ENCODE results near the gene HIPK1. TPM values are rescaled to one million over a fixed set of nuclear protein-coding genes. Genes with fewer than 3 reads are reported as not detected.

HIPK1 gene
- total RNA-seq, 2 experiments from 2014 or later = 20.4 to 52.6 TPM

DNA sequence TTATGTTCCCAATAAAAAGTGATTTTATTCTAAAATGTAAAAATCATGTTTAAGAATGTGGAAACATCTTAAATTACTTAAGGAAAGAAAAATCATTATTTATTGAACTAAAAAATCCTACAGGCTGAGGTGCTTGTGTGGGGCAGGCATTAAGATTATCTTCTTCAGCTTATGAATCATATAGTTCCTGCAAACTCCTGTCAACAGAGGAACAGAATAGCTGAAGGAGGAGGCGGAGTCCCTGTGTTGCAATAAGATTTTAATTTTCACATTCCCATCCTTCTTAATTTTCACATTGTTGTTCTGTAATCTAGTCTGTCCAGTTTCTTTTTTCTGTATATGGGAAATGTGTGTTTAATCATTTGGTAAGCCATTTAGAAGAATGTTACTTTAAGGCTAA, 29.6 kb downstream of the HIPK1 start:
- Histone ChIP-seq H4K20me1 (ENCODE audit: insufficient read depth, low read length) (no peaks in the 10 kb centered on the region), H3K4me3 (ENCODE audit: low read depth, low read length, poor library complexity, severe bottlenecking) (no peak overlapping the region), H2AFZ (ENCODE audit: low read length) (no peak overlapping the region), H3K4me2 (ENCODE audit: low read length) (no peak overlapping the region), H3K4me1 (ENCODE audit: insufficient read depth, low read length, poor library complexity, severe bottlenecking) (no peaks in the 10 kb centered on the region), H3K36me3 (ENCODE audit: insufficient read depth, low read length) (peaks cover 96% of the 10 kb centered on the region), H3K27ac (ENCODE audit: low read depth, low read length, poor library complexity, severe bottlenecking) (no peak overlapping the region), H3K79me2 (ENCODE audit: insufficient read depth, low read depth, low read length) (no peaks in the 10 kb centered on the region), H3K9me3 (ENCODE audit: low read length) (no peaks in the 10 kb centered on the region), H3K9me2 (ENCODE audit: insufficient read depth, low read length) (no peaks in the 10 kb centered on the region)
- ChIA-PET CTCF (ENCODE audit: unreplicated experiment) (no interaction called here), POLR2A (interaction anchor here (1.1 to 2.1 kb wide), 2 partner anchors 10 to 12 kb away, joined by 3 to 7 read pairs; no protein-coding TSS in a partner anchor)
- no TSS peak for BruUV-seq (replicated peaks)
- no peak for DNase-seq (ENCODE audit: low spot score)
- intact Hi-C loops (cut with micrococcal nuclease; ENCODE audit: unreplicated experiment) = loop anchor here (5.0 kb wide), 1 partner anchor 126 kb away; no protein-coding TSS in a partner anchor
- TF ChIP-seq EZH2phosphoT487 (IDR thresholded peaks at IDR 0.05; ENCODE audit: borderline replicate concordance, low read depth, low read length) = no peak
- TF ChIP-seq, protein P1, sequence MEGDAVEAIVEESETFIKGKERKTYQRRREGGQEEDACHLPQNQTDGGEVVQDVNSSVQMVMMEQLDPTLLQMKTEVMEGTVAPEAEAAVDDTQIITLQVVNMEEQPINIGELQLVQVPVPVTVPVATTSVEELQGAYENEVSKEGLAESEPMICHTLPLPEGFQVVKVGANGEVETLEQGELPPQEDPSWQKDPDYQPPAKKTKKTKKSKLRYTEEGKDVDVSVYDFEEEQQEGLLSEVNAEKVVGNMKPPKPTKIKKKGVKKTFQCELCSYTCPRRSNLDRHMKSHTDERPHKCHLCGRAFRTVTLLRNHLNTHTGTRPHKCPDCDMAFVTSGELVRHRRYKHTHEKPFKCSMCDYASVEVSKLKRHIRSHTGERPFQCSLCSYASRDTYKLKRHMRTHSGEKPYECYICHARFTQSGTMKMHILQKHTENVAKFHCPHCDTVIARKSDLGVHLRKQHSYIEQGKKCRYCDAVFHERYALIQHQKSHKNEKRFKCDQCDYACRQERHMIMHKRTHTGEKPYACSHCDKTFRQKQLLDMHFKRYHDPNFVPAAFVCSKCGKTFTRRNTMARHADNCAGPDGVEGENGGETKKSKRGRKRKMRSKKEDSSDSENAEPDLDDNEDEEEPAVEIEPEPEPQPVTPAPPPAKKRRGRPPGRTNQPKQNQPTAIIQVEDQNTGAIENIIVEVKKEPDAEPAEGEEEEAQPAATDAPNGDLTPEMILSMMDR (conservative IDR thresholded peaks at IDR 0.05; ENCODE audit: low read length) = no peak

DNA sequence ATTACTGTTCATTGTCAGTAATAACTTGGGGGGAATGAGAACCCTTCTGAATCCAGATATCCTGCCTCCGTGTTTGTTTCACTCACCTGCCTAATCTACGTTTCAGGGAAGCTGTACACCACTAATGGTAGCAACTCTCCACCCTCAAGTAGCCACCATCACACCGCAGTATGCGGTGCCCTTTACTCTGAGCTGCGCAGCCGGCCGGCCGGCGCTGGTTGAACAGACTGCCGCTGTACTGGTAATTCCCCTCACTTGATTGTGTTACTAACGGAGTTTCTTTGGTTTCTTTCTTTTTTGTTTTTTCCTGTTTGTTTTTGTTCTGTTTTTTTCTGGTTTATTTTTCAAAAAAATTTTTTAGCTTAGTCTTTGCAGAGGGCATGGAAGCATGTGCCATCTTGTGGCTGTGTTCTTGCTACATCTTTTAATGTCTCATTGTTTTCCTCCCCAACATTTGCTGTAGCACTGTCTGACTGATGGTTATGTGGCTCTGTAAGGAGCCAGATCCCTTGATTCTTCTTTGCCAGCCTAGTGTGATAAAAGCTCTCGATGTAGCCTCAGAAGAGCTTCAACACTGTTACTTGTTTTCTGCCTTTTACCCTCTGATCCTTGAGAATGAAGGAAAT, 34.3 kb downstream of the HIPK1 start:
- no peak for TF ChIP-seq EZH2phosphoT487 (IDR thresholded peaks at IDR 0.05; ENCODE audit: borderline replicate concordance, low read depth, low read length)
- TF ChIP-seq, protein P1 (conservative IDR thresholded peaks at IDR 0.05; ENCODE audit: low read length) = peak; percentile 66
- Histone ChIP-seq H4K20me1 (ENCODE audit: insufficient read depth, low read length) (no peaks in the 10 kb centered on the region), H3K9me3 (ENCODE audit: low read length) (no peaks in the 10 kb centered on the region), H3K36me3 (ENCODE audit: insufficient read depth, low read length) (peaks cover 98% of the 10 kb centered on the region), H3K4me3 (ENCODE audit: low read depth, low read length, poor library complexity, severe bottlenecking) (no peak overlapping the region), H3K9me2 (ENCODE audit: insufficient read depth, low read length) (no peaks in the 10 kb centered on the region), H2AFZ (ENCODE audit: low read length) (no peak overlapping the region), H3K4me1 (ENCODE audit: insufficient read depth, low read length, poor library complexity, severe bottlenecking) (no peaks in the 10 kb centered on the region), H3K79me2 (ENCODE audit: insufficient read depth, low read depth, low read length) (no peaks in the 10 kb centered on the region), H3K27ac (ENCODE audit: low read depth, low read length, poor library complexity, severe bottlenecking) (no peak overlapping the region), H3K4me2 (ENCODE audit: low read length) (no peak overlapping the region)
- peak; percentile 31 for DNase-seq (ENCODE audit: low spot score)
- BruUV-seq (replicated peaks) = no TSS peak
- ChIA-PET CTCF (ENCODE audit: unreplicated experiment) (no interaction called here), POLR2A (interaction anchor here (0.8 to 3.0 kb wide), 7 partner anchors 11 to 88 kb away, joined by 3 to 13 read pairs (median 3); no protein-coding TSS in a partner anchor)
- intact Hi-C loops (cut with micrococcal nuclease; ENCODE audit: unreplicated experiment) = no loop called here

DNA sequence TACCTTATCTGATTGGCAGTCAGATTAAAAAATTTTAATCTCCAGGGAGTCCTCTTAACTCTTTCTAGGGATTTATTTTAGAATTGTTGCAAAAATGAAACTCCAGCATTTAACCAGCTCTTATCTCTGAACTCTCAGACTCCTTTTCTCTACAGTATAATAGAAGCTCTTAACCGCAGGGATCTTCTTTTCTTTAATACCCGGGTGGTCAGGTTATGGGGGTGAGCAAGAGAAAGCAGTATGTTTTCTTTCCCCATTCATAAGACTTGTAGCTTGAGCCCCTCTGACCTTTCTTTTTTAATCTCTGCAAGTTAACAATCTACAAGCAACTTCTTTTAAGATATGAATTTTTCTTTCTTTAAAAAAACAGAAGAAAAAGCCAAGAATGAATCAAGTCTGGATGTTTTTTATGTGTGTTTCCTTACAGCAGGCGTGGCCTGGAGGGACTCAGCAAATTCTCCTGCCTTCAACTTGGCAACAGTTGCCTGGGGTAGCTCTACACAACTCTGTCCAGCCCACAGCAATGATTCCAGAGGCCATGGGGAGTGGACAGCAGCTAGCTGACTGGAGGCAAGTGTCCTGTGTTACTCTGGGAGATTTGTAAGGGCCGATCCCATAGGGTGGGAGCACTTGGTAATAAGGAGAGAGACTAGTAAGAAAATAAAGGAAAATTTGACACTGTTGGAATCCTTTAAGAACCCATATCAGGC, 36.7 kb downstream of the HIPK1 start:
- Histone ChIP-seq H4K20me1 (ENCODE audit: insufficient read depth, low read length) (no peaks in the 10 kb centered on the region), H3K4me3 (ENCODE audit: low read depth, low read length, poor library complexity, severe bottlenecking) (no peak overlapping the region), H3K36me3 (ENCODE audit: insufficient read depth, low read length) (peaks cover 99% of the 10 kb centered on the region), H3K9me2 (ENCODE audit: insufficient read depth, low read length) (no peaks in the 10 kb centered on the region), H3K4me1 (ENCODE audit: insufficient read depth, low read length, poor library complexity, severe bottlenecking) (no peaks in the 10 kb centered on the region), H3K79me2 (ENCODE audit: insufficient read depth, low read depth, low read length) (no peaks in the 10 kb centered on the region), H3K27ac (ENCODE audit: low read depth, low read length, poor library complexity, severe bottlenecking) (no peak overlapping the region), H3K9me3 (ENCODE audit: low read length) (no peaks in the 10 kb centered on the region), H2AFZ (ENCODE audit: low read length) (no peak overlapping the region), H3K4me2 (ENCODE audit: low read length) (no peak overlapping the region)
- BruUV-seq (replicated peaks) = no TSS peak
- DNase-seq (ENCODE audit: low spot score) = no peak
- CTCF ChIA-PET (ENCODE audit: unreplicated experiment) = no interaction called here
- POLR2A ChIA-PET = interaction anchor here (0.5 to 0.7 kb wide), 2 partner anchors 21 to 36 kb away, joined by 3 to 5 read pairs; no protein-coding TSS in a partner anchor
- TF ChIP-seq, protein P1 (conservative IDR thresholded peaks at IDR 0.05; ENCODE audit: low read length) = no peak
- TF ChIP-seq EZH2phosphoT487 (IDR thresholded peaks at IDR 0.05; ENCODE audit: borderline replicate concordance, low read depth, low read length) = no peak
- intact Hi-C loops (cut with micrococcal nuclease; ENCODE audit: unreplicated experiment) = no loop called here

All from OCI-LY7 (cell line).